DMS153 treated with DMSO at 0.1 percent for 48 hours (cell line): Measurements from ENCODE around the gene PRORP.
"Not testable (repeated sequence)": the region's sequence is repeated elsewhere in the genome, so short reads cannot be mapped to it uniquely, and the experiment has no call there.

Experiments
- DNase-seq: peaks from one replicate; lab custom pipeline; 2025; ENCODE audit not compliant: unreplicated experiment; lab: John Stamatoyannopoulos, UW

PRORP gene

GRCh38 chr14:35121887-35122695 lies at the start of gene PRORP, which contains the start of gene PPP2R3C:
PRORP (plus strand) TSS chr14:35122552; CDS start chr14:35123246, 694 bp downstream.
PPP2R3C (minus strand) TSS chr14:35121990; CDS start chr14:35121959, 31 bp downstream.
- DNase-seq: peak; percentile 87

- DNase-seq: no peak
Measured at GRCh38 chr14:35073486-35073885, 48.9 kb upstream of the PRORP start.

DNA sequence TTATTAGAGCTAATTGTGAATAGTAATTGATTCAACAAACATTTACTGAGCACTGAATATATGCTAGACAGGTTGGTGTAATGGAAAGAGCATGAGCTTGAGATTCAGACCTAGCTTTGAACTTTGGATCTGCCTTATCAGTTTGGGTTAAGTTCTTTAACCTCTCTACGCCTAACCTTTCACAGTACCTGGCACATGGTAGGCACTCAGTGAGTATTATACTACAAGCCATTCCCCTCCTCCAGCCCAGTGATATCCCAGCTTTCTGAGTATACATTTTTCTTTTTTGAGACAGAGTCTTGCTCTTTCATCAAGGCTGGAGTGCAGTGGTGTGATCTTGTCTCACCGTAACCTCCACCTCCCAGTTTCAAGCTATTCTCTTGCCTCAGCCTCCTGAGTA lies 44.3 kb upstream of the PRORP start:
- DNase-seq: no peak

- no peak for DNase-seq
Measured at GRCh38 chr14:35079742-35080141, 42.6 kb upstream of the PRORP start.

- DNase-seq: no peak
Measured at GRCh38 chr14:35083530-35084150, 38.7 kb upstream of the PRORP start.

DNA sequence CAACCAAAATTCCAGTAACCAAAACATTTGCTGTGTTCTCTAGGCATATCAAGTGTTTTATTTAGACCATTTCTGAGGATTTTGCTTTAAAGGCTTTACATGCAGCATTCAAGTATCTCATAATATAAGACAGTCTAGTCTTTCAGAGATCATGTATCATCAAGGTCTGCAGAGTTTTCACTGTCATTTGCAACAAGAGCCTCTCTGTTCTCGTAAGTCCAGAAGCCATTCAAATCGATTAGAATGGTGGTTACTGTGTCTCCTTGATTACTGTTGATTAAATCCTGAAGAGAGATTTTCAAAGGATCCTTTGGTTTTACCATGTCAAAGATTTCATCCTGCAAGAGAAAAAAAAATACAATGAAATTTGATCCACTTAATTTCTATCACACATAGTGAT lies 36.9 kb upstream of the PRORP start:
- DNase-seq: no peak

- no peak for DNase-seq
Measured at GRCh38 chr14:35088514-35088913, 33.8 kb upstream of the PRORP start.

GRCh38 chr14:35094645-35095044 lies 27.7 kb upstream of the PRORP start:
- DNase-seq: not testable (repeated sequence)

DNA sequence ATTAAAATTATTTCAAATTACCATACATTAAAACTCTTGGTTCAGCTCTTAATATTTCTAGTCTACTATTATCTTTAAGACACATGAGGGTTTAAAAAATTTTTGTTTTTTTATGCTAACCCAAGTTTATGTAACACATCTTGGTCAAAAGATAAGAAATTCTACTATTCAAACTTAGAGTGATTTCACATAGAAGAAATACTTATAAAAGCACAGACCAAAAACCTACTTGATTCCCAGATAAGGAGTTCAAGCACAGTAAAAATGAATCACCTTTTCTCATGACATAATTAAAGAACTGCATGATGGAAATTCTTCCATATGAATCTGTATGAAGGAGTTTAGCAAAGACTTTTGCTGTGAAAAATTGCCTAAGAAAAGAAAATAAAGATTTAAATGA lies 14.5 kb upstream of the PRORP start:
- DNase-seq: no peak

- DNase-seq: no peak
Measured at GRCh38 chr14:35112641-35113040, 9.7 kb upstream of the PRORP start.

- no peak for DNase-seq
Measured at GRCh38 chr14:35113308-35113950, 8.9 kb upstream of the PRORP start.

DNA sequence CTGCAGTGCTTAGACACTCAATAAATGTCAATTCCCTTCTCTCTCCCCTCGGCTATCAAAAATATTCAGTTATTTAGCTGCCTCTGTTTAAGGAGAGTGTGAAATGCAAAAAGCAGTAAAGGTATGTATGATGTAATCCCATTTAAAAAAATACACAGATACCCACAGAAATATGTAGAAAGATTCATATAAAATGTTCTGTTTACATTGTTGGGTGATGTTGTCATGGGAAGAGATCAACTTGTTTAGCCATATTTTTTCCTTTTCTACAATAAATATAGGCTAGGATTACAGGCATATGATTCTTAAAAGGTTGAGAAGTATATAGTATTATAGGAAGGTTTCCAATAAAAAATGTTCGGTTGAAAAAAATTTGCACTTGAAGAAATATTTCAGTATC lies 8.3 kb upstream of the PRORP start:
- DNase-seq: no peak

DNA sequence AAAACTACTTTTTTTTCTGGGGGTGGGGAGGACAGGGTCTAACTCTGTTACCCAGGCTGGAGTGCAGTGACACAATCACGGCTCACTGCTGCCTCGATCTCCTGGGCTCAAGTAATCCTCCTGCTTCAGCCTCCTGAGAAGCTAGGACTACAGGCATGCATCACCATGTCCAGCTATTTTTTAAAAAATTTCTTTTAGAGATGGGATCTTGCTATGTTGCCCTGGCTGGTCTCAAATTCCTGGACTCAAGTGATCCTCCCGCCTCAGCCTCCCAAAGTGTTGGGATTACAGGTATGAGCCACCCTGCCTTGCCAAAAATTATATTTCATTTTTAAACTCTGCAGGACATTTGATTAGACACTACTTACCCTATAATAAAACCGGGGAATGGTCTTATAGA lies 6.1 kb upstream of the PRORP start:
- no peak for DNase-seq

- DNase-seq: no peak
Measured at GRCh38 chr14:35117112-35117511, 5.2 kb upstream of the PRORP start.

GRCh38 chr14:35121026-35121886 lies 1.1 kb upstream of the PRORP start:
- no peak for DNase-seq

- DNase-seq: no peak
Measured at GRCh38 chr14:35122696-35123387, 490 bp downstream of the PRORP start.

DNA sequence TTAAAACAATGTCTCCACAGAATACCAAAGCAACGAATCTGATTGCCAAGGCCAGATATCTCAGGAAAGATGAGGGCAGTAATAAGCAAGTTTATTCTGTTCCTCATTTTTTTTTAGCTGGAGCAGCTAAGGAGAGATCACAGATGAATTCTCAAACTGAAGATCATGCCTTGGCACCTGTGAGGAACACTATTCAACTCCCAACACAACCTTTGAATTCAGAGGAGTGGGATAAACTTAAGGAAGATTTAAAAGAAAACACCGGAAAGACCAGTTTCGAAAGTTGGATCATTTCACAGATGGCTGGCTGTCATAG lies 994 bp downstream of the PRORP start:
- no peak for DNase-seq

- no peak for DNase-seq
Measured at GRCh38 chr14:35124127-35124526, 1.8 kb downstream of the PRORP start.

GRCh38 chr14:35133542-35134328 lies 11.4 kb downstream of the PRORP start:
- DNase-seq: no peak
